ENCODE measurements around the gene ALDH16A1. TPM values are rescaled to one million over a fixed set of nuclear protein-coding genes. Genes with fewer than 3 reads are reported as not detected.

Gene ALDH16A1
- total RNA-seq, 2 donors from 2014 or later = 52.8 to 57.1 TPM

DNA sequence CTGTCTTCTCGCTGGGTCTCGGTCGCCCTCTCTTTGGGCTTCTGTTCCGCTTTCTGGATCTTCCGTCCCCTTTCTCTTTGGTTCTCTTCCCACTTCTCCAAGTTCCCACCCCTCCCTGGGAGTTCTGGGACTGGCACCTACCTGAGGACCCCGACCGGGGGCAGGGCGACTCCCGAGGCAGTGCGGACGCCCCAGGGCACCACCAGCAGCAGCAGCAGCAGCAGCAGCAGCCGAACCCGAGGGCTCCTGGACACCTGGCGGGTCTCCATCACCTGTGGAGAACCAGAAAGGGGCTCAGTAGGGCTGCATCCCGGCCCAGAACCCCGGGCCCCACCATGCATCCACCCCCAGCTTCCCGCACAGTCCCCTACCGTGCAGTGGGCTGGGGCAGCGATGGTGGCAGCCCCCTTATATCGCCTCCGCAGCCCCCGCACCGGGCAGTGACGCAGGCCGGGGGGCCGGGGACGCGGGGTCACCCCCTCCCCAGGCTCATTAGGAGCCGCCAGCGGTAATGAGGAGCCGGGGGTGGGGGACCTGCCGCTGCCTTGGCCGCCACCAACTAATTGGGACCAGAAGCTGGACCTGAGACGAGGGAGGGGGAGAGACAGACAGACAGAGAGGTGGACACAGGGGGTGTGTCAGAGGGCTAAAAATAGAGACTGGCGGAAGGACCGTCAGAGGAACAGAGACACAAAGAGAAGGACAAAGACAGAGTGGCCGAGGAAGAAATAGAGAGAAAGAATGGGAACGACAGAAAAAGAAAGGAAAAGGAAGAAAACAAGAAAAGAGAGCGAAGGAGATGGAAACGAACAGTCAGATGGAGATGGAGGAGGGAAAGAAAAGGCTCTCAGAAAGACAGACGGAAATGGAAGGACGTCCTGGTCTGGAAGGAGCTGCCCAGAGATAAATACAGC is 29.7 kb upstream of the ALDH16A1 start, which contains the start of gene PTH2:
PTH2 (minus strand) TSS at position 371 of the 914 bp plus-strand sequence; CDS start at position 269, 102 bp downstream.
- H3K27me3 Mint-ChIP-seq (ENCODE audit: insufficient read depth) = peaks cover 98% of the 10 kb centered on the region
- peaks cover 100% of the 10 kb centered on the region for H3K27me3 ChIP-seq (ENCODE audit: control insufficient read depth, insufficient read depth, low read length, poor library complexity, severe bottlenecking)
- H3K27ac Mint-ChIP-seq = no peak within 1 kb of the TSS
- no peaks in the 10 kb centered on the region for H3K36me3 Mint-ChIP-seq (ENCODE audit: low read depth)
- TF ChIP-seq, protein P1, sequence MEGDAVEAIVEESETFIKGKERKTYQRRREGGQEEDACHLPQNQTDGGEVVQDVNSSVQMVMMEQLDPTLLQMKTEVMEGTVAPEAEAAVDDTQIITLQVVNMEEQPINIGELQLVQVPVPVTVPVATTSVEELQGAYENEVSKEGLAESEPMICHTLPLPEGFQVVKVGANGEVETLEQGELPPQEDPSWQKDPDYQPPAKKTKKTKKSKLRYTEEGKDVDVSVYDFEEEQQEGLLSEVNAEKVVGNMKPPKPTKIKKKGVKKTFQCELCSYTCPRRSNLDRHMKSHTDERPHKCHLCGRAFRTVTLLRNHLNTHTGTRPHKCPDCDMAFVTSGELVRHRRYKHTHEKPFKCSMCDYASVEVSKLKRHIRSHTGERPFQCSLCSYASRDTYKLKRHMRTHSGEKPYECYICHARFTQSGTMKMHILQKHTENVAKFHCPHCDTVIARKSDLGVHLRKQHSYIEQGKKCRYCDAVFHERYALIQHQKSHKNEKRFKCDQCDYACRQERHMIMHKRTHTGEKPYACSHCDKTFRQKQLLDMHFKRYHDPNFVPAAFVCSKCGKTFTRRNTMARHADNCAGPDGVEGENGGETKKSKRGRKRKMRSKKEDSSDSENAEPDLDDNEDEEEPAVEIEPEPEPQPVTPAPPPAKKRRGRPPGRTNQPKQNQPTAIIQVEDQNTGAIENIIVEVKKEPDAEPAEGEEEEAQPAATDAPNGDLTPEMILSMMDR (conservative IDR thresholded peaks at IDR 0.05) = no peak
- H3K9ac ChIP-seq (ENCODE audit: extremely low read depth, low read length, poor library complexity, severe bottlenecking) = no peak within 1 kb of the TSS
- H3K36me3 ChIP-seq (ENCODE audit: control insufficient read depth, insufficient read depth, low read length) = no peaks in the 10 kb centered on the region
- WGBS, 2 experiments (ENCODE audit: insufficient coverage in 1 of 2, insufficient read length in 1 of 2) = 17 to 19% methylated on average over 14 to 42 of the region's 42 CpGs
- no peaks in the 10 kb centered on the region for H3K9me3 Mint-ChIP-seq
- no peaks in the 10 kb centered on the region for H3K9me3 ChIP-seq (ENCODE audit: control insufficient read depth, low read length)
- H3K4me1 Mint-ChIP-seq = peaks cover 21% of the 10 kb centered on the region
- H3K4me3 ChIP-seq (ENCODE audit: low read length) = peak within 1 kb of the TSS; percentile 69
- no peaks in the 10 kb centered on the region for H3K4me1 ChIP-seq (ENCODE audit: control insufficient read depth, insufficient read depth, low read length)
- no peak within 1 kb of the TSS for H3K27ac ChIP-seq (ENCODE audit: low read depth, low read length)
- DNase-seq = no peak
- peak within 1 kb of the TSS; percentile 41 for H3K4me3 Mint-ChIP-seq

- no peaks in the 10 kb centered on the region for H3K4me1 ChIP-seq (ENCODE audit: control insufficient read depth, insufficient read depth, low read length)
- WGBS, 2 experiments (ENCODE audit: insufficient coverage in 1 of 2, insufficient read length in 1 of 2) = 15 to 17% methylated on average over 3 of the region's 3 CpGs
- Mint-ChIP-seq H3K36me3 (ENCODE audit: low read depth) (no peaks in the 10 kb centered on the region), H3K27me3 (ENCODE audit: insufficient read depth) (peaks cover 99% of the 10 kb centered on the region), H3K9me3 (no peaks in the 10 kb centered on the region), H3K4me3 (no peak overlapping the region), H3K27ac (no peak overlapping the region), H3K4me1 (peaks cover 23% of the 10 kb centered on the region)
- no peak overlapping the region for H3K9ac ChIP-seq (ENCODE audit: extremely low read depth, low read length, poor library complexity, severe bottlenecking)
- H3K27ac ChIP-seq (ENCODE audit: low read depth, low read length) = no peak overlapping the region
- H3K36me3 ChIP-seq (ENCODE audit: control insufficient read depth, insufficient read depth, low read length) = no peaks in the 10 kb centered on the region
- H3K9me3 ChIP-seq (ENCODE audit: control insufficient read depth, low read length) = no peaks in the 10 kb centered on the region
- TF ChIP-seq, protein P1 (conservative IDR thresholded peaks at IDR 0.05) = no peak
- H3K4me3 ChIP-seq (ENCODE audit: low read length) = no peak overlapping the region
- H3K27me3 ChIP-seq (ENCODE audit: control insufficient read depth, insufficient read depth, low read length, poor library complexity, severe bottlenecking) = peaks cover 100% of the 10 kb centered on the region
- no peak for DNase-seq
Observed at GRCh38 chr19:49423985-49424303, 29.1 kb upstream of the ALDH16A1 start.

DNA sequence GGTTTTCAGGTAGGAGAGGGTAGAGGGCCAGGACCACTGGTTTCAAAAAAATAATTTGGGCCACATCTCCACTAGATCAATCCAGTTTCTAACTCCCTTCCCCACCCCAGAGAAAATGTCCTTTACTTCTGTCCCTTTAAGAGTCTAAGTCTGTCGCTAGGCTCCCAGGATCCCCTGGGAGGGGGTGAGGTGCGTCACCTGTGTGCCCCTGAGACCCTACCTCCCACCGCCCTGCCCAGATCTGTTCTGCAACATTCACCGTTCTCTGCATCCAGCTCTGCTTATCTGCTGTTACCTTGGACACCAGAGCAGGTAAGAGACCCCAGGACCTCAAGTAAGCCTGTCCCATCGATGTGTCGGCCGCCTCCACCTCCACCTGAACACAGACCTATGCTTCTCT is 27.8 kb upstream of the ALDH16A1 start, which contains the start of gene GFY:
GFY (plus strand) TSS at position 211 of the 400 bp plus-strand sequence. CDS start 1,043 bp downstream, outside the sequence.
- no peaks in the 10 kb centered on the region for H3K4me1 ChIP-seq (ENCODE audit: control insufficient read depth, insufficient read depth, low read length)
- Mint-ChIP-seq H3K4me1 (peaks cover 23% of the 10 kb centered on the region), H3K36me3 (ENCODE audit: low read depth) (no peaks in the 10 kb centered on the region), H3K4me3 (no peak within 1 kb of the TSS), H3K27ac (no peak within 1 kb of the TSS), H3K9me3 (no peaks in the 10 kb centered on the region), H3K27me3 (ENCODE audit: insufficient read depth) (peaks cover 99% of the 10 kb centered on the region)
- 46 to 56% methylated on average over 4 to 7 of the region's 7 CpGs for WGBS, 2 experiments (ENCODE audit: insufficient coverage in 1 of 2, insufficient read length in 1 of 2)
- no peak within 1 kb of the TSS for H3K9ac ChIP-seq (ENCODE audit: extremely low read depth, low read length, poor library complexity, severe bottlenecking)
- no peak for DNase-seq
- no peaks in the 10 kb centered on the region for H3K9me3 ChIP-seq (ENCODE audit: control insufficient read depth, low read length)
- no peak within 1 kb of the TSS for H3K27ac ChIP-seq (ENCODE audit: low read depth, low read length)
- TF ChIP-seq, protein P1 (conservative IDR thresholded peaks at IDR 0.05) = no peak
- no peaks in the 10 kb centered on the region for H3K36me3 ChIP-seq (ENCODE audit: control insufficient read depth, insufficient read depth, low read length)
- H3K27me3 ChIP-seq (ENCODE audit: control insufficient read depth, insufficient read depth, low read length, poor library complexity, severe bottlenecking) = peaks cover 100% of the 10 kb centered on the region
- no peak within 1 kb of the TSS for H3K4me3 ChIP-seq (ENCODE audit: low read length)

All from endodermal cell (in vitro differentiated cells).